ENCODE measurements around the gene GPS1.
A peak's percentile ranks its signal among the peaks of the same experiment; 100 is the strongest.

Gene GPS1

DNA sequence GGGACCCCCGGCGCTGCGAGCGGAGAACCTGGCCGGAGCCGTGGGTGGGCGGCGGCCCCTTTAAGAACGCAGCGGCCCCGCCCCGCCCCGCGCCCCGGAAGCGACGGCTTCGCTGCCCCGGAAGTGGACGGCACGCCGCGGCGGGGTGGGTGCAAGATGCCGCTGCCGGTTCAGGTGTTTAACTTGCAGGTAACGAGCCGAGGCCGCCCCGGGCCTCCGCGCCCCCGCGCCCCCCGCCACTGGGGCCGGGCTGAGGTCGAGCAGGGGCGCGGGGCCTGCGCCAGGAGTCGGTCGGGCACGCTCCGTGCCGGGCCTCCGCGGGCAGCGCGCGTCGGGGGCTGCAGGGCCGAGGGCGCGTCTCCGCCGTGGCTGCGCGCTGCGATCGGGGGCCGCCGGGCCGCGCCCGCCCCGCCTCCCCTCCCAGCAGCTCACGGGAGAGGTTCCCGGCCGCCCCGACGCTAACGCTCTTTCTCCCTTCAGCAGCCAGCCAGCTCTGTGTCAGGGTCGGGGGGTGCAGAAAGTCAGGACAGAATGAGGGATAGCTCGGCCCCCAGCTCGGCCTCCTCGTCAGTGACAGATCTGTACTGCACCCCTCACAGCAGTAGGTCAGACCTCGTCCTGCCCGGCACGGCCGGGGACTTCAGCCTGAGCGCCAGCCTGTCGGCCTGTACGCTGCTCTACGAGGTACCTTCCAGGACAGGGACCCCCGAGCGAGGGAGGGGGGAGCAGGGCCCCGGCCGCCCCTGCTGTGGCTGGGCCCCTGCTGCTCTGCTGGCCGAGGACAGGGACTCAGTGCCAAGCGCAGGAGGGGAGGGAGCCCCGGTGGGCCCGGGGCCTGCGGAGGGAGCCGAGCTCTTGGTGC lies at the start of gene GPS1, which contains the start of gene RFNG:
Gene GPS1 (plus strand): TSS at position 123 of the 862 bp plus-strand sequence. CDS start 34 bp downstream, at position 157.
Gene RFNG (minus strand): TSS at position 36 of the 862 bp plus-strand sequence. CDS start 45 bp downstream, outside the sequence.
- DNase-seq = peak; percentile 76

GRCh38 chr17:82003411-82004381 lies 48.0 kb upstream of the GPS1 start:
- DNase-seq = no peak

GRCh38 chr17:82004517-82005455 lies 46.9 kb upstream of the GPS1 start:
- DNase-seq = no peak

DNA sequence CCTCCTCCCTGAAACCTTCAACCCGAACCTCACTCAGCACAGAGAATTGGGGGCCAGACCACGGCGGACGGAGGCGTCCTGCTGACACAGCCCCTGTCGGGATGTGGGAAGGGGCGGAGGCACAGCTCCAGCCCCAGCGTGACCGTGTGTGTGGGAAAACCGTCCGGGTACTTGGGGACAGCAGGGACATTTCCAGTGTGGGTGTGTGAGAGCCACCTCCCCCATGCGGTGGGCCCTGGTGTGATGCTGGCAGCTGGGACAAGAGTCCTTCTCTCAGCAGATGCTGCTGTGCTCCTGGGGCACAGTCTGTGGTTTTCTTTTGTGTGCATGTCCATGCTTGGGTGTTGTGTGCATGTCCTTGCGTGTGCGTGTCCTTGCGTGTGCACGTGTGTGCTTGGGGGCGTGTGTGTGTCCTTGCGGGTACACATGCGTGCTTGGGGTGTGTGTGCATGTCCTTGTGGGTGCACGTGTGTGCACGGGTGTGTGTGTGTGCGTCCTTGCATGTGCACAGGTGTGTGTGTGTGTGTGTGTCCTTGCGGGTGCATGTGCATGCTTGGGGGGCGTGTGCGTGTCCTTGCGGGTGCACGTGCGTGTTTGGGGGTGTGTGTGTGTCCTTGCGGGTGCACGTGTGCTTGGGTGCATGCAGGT lies 45.9 kb upstream of the GPS1 start:
- no peak for DNase-seq

- DNase-seq = no peak
These were observed 45.0 kb upstream of the GPS1 start for GRCh38 chr17:82006468-82007227.

DNA sequence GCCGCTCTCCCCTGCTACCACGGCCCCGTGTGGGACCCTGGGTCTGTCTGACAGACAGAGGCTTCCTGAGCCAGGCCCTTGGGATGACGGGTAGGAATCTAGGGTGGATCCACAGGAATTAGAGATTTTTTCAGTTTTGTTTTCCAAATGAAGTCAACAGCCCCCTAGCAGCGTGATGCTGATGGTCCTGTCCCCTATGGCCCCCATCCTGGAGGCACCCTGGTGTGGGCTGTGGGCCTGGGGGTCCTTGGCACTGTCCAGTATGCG lies 44.5 kb upstream of the GPS1 start:
- DNase-seq = no peak

- DNase-seq = no peak
These were observed 44.0 kb upstream of the GPS1 start for GRCh38 chr17:82007495-82008257.

GRCh38 chr17:82008258-82008940 lies 43.3 kb upstream of the GPS1 start:
- DNase-seq = no peak

DNA sequence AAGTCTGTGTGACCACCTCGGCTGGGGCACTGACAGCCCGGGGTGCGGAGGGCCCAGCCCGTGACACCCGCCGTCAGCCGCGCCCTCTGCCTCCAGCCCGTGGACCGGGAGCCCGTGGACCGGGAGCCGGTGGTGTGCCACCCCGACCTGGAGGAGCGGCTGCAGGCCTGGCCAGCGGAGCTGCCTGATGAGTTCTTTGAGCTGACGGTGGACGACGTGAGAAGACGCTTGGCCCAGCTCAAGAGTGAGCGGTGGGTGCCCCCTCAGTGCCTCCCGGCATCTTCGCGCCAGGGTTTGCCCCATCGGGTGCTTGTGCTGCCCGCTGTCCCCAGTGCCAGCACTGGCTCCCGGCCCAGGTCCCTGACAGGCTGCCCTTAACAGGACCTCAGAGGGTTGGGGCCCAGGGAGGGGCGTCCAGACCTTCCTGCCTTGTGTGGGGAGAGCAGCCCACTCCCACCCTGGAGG lies 42.7 kb upstream of the GPS1 start:
- no peak for DNase-seq

DNA sequence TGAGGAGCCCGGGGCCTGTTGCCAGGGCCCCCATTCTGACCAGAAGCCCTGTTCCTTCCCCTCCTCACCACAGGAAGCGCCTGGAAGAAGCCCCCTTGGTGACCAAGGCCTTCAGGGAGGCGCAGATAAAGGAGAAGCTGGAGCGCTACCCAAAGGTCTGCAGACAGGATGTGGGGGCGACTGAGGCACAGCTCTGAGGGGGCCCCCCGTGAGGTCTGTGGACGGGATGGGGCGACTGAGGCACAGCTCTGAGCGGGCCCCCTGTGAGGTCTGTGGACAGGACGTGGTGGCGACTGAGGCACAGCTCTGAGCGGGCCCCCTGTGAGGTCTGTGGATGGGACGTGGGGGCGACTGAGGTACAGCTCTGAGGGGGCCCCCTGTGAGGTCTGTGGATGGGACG lies 42.3 kb upstream of the GPS1 start:
- no peak for DNase-seq

GRCh38 chr17:82010575-82011525 lies 40.8 kb upstream of the GPS1 start:
- no peak for DNase-seq

DNA sequence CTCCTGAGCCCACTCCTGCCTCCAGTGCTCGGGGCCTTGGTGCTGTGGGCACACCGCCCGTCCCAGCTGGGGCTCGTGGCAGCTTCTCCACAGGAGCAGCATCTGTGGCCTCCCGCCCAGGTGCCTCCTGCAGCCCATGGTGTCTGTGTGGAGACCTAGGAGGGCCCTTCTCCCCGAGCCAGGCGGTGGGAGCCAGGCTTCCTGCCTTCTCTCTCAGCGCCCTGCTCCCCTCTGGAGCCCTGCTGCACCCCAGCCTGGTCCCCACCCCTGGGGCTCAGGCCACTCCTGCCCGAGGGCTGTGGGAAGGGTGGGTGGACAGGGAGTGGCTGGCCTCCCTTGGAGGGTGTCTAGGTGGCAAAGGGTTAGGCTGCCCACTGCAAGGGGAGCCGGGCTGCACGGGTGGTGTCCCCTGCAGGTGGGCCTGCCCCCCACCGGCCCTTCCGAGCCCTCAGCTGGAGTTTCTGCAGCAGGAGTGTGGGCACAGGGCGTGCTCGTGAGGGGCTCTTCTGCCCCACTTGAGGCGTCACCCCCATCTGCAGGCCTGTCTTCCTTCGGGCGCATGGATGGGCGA lies 40.0 kb upstream of the GPS1 start:
- no peak for DNase-seq

DNA sequence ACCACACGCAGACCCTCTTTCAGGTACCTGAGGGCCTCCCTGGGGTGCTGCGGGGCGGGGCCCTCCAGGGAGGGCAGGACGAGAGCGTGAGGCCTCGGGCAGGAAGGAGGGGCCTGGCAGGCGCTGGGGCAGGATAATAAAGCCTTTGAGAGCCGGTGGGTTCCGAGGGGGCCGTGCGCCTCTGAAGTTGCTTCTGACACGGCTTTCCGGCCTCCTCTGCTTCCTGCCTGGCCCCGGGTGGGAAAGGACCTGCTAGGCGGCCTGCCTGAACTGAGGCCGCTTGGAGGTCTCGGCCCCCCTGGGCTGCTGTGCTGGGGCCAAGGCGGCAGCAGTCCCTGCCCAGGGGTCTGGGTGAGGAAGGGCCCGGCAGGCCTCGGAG lies 39.4 kb upstream of the GPS1 start:
- no peak for DNase-seq

GRCh38 chr17:82012640-82013295 lies 38.9 kb upstream of the GPS1 start:
- DNase-seq = no peak

- no peak for DNase-seq
These were observed 38.4 kb upstream of the GPS1 start for GRCh38 chr17:82013341-82013740.

GRCh38 chr17:82013772-82014321 lies 37.9 kb upstream of the GPS1 start:
- no peak for DNase-seq

DNA sequence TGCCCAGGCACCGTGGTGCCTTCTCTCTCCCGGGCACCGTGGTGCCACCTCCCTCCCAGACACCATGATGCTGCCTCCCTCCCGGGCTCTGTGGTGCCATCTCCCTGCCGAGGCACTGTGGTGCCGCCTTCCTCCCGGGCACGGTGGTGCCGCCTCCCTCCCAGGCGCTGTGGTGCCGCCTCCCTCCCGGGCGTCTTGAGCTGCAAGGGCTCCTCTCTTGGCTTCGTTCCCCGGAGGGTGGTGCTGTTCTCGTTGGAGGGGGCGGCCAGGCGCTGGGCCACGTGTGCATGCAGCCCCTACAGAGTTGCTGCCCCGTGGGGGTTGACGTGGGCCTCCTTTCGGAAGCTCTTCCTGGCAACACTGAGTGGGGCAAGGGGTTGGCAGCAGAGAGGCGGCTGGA lies 37.3 kb upstream of the GPS1 start:
- no peak for DNase-seq

DNA sequence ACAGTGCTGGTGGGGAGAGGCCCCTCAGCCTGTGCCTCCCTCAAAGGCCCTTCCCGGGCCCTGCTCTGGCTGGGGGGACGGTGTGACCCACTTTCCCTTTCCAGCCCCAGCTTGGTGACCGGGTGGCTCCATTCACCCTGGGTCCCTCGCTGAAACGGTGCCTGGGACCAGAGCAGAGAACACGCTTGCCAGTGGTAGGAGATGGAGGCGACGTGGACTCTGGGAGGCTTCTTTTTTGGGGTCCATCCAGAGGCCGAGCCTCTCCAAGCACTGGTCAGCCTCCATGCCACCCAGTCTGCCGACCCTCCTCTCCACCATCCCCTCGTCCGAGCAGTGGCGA lies 36.8 kb upstream of the GPS1 start:
- DNase-seq = no peak
